ENCODE data around the gene HS2ST1.

HS2ST1 gene

GRCh38 chr1:87117761-87118368, 203.4 kb downstream of the HS2ST1 start:
- H3K27me3 ChIP-seq (ENCODE audit: control insufficient read depth, insufficient read depth, low read length): no peaks in the 10 kb centered on the region
- no peak overlapping the region for H3K27ac ChIP-seq (ENCODE audit: low read depth, low read length)
- H3K4me1 ChIP-seq (ENCODE audit: control insufficient read depth, insufficient read depth, low read length): no peaks in the 10 kb centered on the region
- no peaks in the 10 kb centered on the region for H3K36me3 ChIP-seq (ENCODE audit: control insufficient read depth, insufficient read depth, low read length)
- H3K4me3 ChIP-seq (ENCODE audit: low read length): no peak overlapping the region
- no peak overlapping the region for H3K9ac ChIP-seq (ENCODE audit: low read length)

GRCh38 chr1:87119541-87120140, 205.2 kb downstream of the HS2ST1 start:
- Histone ChIP-seq H3K36me3 (ENCODE audit: control insufficient read depth, insufficient read depth, low read length) (no peaks in the 10 kb centered on the region), H3K27me3 (ENCODE audit: control insufficient read depth, insufficient read depth, low read length) (no peaks in the 10 kb centered on the region), H3K4me1 (ENCODE audit: control insufficient read depth, insufficient read depth, low read length) (no peaks in the 10 kb centered on the region), H3K9ac (ENCODE audit: low read length) (no peak overlapping the region), H3K27ac (ENCODE audit: low read depth, low read length) (no peak overlapping the region), H3K4me3 (ENCODE audit: low read length) (no peak overlapping the region)

GRCh38 chr1:87120779-87121178, 206.3 kb downstream of the HS2ST1 start:
- H3K27ac ChIP-seq (ENCODE audit: low read depth, low read length): no peak overlapping the region
- H3K4me3 ChIP-seq (ENCODE audit: low read length): no peak overlapping the region
- no peak overlapping the region for H3K9ac ChIP-seq (ENCODE audit: low read length)
- H3K4me1 ChIP-seq (ENCODE audit: control insufficient read depth, insufficient read depth, low read length): no peaks in the 10 kb centered on the region
- H3K27me3 ChIP-seq (ENCODE audit: control insufficient read depth, insufficient read depth, low read length): no peaks in the 10 kb centered on the region
- no peaks in the 10 kb centered on the region for H3K36me3 ChIP-seq (ENCODE audit: control insufficient read depth, insufficient read depth, low read length)

- Histone ChIP-seq H3K27me3 (ENCODE audit: control insufficient read depth, insufficient read depth, low read length) (no peaks in the 10 kb centered on the region), H3K9ac (ENCODE audit: low read length) (no peak overlapping the region), H3K27ac (ENCODE audit: low read depth, low read length) (no peak overlapping the region), H3K4me3 (ENCODE audit: low read length) (no peak overlapping the region), H3K36me3 (ENCODE audit: control insufficient read depth, insufficient read depth, low read length) (no peaks in the 10 kb centered on the region), H3K4me1 (ENCODE audit: control insufficient read depth, insufficient read depth, low read length) (no peaks in the 10 kb centered on the region)
Observed at GRCh38 chr1:87121711-87122163, 207.3 kb downstream of the HS2ST1 start.

DNA sequence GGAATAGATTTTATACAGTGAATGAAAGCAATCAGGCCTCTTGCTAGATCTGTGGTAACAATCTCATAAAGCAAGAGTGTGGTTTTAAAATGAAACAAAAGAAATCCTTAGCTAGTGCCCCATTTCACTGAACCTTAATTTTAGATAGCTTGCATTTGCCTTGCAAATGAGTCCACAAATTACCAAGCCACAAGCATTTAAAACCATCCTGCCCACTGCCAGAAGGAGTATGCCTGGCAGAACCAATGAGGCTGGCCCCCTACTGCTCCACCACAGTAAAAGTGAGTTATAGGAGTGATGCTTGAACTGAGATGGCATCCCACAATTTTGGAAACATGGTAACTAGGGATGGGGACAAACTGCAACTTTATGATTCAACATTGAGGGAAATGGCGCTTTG, 207.8 kb downstream of the HS2ST1 start:
- no peaks in the 10 kb centered on the region for H3K27me3 ChIP-seq (ENCODE audit: control insufficient read depth, insufficient read depth, low read length)
- no peak overlapping the region for H3K4me3 ChIP-seq (ENCODE audit: low read length)
- H3K9ac ChIP-seq (ENCODE audit: low read length): no peak overlapping the region
- no peak overlapping the region for H3K27ac ChIP-seq (ENCODE audit: low read depth, low read length)
- H3K36me3 ChIP-seq (ENCODE audit: control insufficient read depth, insufficient read depth, low read length): no peaks in the 10 kb centered on the region
- H3K4me1 ChIP-seq (ENCODE audit: control insufficient read depth, insufficient read depth, low read length): no peaks in the 10 kb centered on the region

- no peaks in the 10 kb centered on the region for H3K36me3 ChIP-seq (ENCODE audit: control insufficient read depth, insufficient read depth, low read length)
- no peaks in the 10 kb centered on the region for H3K4me1 ChIP-seq (ENCODE audit: control insufficient read depth, insufficient read depth, low read length)
- no peak overlapping the region for H3K27ac ChIP-seq (ENCODE audit: low read depth, low read length)
- no peak overlapping the region for H3K9ac ChIP-seq (ENCODE audit: low read length)
- H3K27me3 ChIP-seq (ENCODE audit: control insufficient read depth, insufficient read depth, low read length): no peaks in the 10 kb centered on the region
- no peak overlapping the region for H3K4me3 ChIP-seq (ENCODE audit: low read length)
Observed at GRCh38 chr1:87123610-87124009, 209.2 kb downstream of the HS2ST1 start.

DNA sequence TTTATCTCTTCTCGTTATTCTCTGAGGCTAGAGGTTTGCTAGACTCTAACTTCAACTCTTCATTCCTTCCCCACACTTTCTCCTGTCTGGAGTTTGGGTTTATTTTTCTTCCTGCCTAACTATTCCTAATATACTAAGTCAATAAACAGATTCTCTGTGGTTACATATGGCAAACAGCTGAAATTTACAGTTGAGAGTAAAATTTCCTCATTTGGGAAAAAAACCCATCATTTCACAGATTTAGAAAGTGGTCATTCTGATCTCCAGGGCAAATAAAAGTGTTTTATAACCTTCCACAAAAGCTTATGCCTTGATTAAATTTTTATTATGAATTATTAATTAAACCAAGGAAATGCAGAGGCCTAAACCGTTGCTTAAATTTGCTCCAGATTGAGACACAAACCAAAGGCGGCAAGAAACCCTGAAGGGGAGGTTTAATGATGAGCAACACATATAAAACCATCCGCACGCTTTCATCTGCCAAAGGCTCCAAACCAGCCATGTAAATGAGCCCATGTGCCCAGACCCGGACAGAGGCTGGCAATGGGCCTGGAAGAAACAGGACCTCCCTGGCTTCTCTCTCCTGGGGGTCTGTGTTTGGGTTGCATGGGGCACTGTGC, 212.6 kb downstream of the HS2ST1 start:
- no peaks in the 10 kb centered on the region for H3K36me3 ChIP-seq (ENCODE audit: control insufficient read depth, insufficient read depth, low read length)
- H3K27me3 ChIP-seq (ENCODE audit: control insufficient read depth, insufficient read depth, low read length): no peaks in the 10 kb centered on the region
- peaks cover under 1% of the 10 kb centered on the region for H3K4me1 ChIP-seq (ENCODE audit: control insufficient read depth, insufficient read depth, low read length)
- no peak overlapping the region for H3K9ac ChIP-seq (ENCODE audit: low read length)
- H3K4me3 ChIP-seq (ENCODE audit: low read length): no peak overlapping the region
- H3K27ac ChIP-seq (ENCODE audit: low read depth, low read length): no peak overlapping the region

DNA sequence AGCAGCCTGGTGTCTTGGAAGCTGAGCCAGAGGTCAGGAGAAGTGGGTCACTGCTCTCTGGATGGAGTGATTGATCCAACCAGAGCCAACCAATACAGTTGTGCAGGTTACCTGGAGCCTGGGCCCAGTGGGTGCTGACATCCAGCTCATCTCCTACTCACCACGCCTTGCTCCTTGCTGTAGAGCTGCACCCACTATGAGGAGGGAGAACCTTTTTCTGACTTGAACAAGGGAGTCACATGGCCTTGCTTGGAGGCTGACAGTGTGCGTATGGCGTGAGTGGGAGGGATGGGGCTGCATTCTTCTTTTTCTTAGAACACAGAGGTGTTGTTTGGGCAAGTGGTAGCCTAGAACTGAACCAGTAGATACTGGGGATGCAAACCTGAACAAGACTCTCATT, 213.1 kb downstream of the HS2ST1 start:
- no peak overlapping the region for H3K4me3 ChIP-seq (ENCODE audit: low read length)
- no peak overlapping the region for H3K27ac ChIP-seq (ENCODE audit: low read depth, low read length)
- no peaks in the 10 kb centered on the region for H3K36me3 ChIP-seq (ENCODE audit: control insufficient read depth, insufficient read depth, low read length)
- H3K4me1 ChIP-seq (ENCODE audit: control insufficient read depth, insufficient read depth, low read length): peaks cover 2% of the 10 kb centered on the region
- H3K27me3 ChIP-seq (ENCODE audit: control insufficient read depth, insufficient read depth, low read length): no peaks in the 10 kb centered on the region
- no peak overlapping the region for H3K9ac ChIP-seq (ENCODE audit: low read length)

DNA sequence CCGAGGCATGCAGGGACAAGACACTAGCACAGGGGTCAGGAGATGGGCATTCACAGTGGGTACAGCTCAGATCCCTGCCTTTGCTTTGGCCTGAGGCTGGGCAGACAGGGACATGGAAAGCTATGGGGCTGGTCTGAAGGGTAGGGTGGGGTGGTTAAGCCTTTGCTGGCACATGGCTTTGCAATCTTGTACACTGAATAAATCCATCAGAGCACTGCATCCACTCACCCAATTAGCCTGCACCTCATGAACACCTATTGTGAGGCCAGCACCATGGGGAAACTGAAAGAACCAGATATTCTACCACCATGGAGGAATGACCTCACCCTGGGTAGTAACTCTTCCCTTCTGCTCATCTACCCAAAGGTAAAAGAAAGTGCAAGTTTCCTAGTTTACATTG, 214.6 kb downstream of the HS2ST1 start:
- Histone ChIP-seq H3K36me3 (ENCODE audit: control insufficient read depth, insufficient read depth, low read length) (no peaks in the 10 kb centered on the region), H3K9ac (ENCODE audit: low read length) (no peak overlapping the region), H3K27ac (ENCODE audit: low read depth, low read length) (no peak overlapping the region), H3K27me3 (ENCODE audit: control insufficient read depth, insufficient read depth, low read length) (no peaks in the 10 kb centered on the region), H3K4me3 (ENCODE audit: low read length) (no peak overlapping the region), H3K4me1 (ENCODE audit: control insufficient read depth, insufficient read depth, low read length) (peaks cover 2% of the 10 kb centered on the region)

GRCh38 chr1:87129606-87130005, 215.2 kb downstream of the HS2ST1 start:
- no peak overlapping the region for H3K4me3 ChIP-seq (ENCODE audit: low read length)

GRCh38 chr1:87130438-87130837, 216.0 kb downstream of the HS2ST1 start:
- Histone ChIP-seq H3K36me3 (ENCODE audit: control insufficient read depth, insufficient read depth, low read length) (no peaks in the 10 kb centered on the region), H3K4me3 (ENCODE audit: low read length) (no peak overlapping the region), H3K27ac (ENCODE audit: low read depth, low read length) (no peak overlapping the region), H3K9ac (ENCODE audit: low read length) (no peak overlapping the region), H3K27me3 (ENCODE audit: control insufficient read depth, insufficient read depth, low read length) (no peaks in the 10 kb centered on the region), H3K4me1 (ENCODE audit: control insufficient read depth, insufficient read depth, low read length) (peaks cover 2% of the 10 kb centered on the region)

More at GRCh38 chr1:87129606-87130005, 215.2 kb downstream of the HS2ST1 start:
- Histone ChIP-seq H3K4me1 (ENCODE audit: control insufficient read depth, insufficient read depth, low read length) (peaks cover 2% of the 10 kb centered on the region), H3K27me3 (ENCODE audit: control insufficient read depth, insufficient read depth, low read length) (no peaks in the 10 kb centered on the region), H3K36me3 (ENCODE audit: control insufficient read depth, insufficient read depth, low read length) (no peaks in the 10 kb centered on the region), H3K9ac (ENCODE audit: low read length) (no peak overlapping the region), H3K27ac (ENCODE audit: low read depth, low read length) (no peak overlapping the region)

DNA sequence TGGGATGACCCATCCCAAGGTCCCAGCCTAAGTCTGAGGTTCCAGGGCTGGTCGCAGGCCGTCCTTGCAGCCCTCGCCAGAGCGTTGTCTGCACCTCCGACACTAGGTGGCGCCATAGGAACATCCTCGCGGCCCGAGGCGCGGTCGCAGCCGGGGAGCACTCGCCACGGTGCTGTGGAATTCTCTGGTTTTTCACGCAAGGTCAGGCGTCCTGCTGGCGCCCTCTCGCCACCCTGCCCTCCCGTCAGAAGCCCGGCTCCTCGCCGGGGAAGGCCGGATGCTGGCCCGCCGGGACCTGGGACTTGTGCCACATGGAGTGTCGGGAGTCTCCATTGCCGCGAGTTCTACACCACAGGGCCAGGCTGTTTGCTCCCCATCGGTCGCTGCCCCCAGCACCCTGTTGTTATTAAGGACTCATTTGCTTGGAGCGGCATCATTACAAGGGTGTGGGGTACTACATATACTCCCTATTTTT, 217.4 kb downstream of the HS2ST1 start:
- Histone ChIP-seq H3K4me1 (ENCODE audit: control insufficient read depth, insufficient read depth, low read length) (peaks cover 5% of the 10 kb centered on the region), H3K4me3 (ENCODE audit: low read length) (peak overlapping the region; percentile 70), H3K27ac (ENCODE audit: low read depth, low read length) (no peak overlapping the region), H3K9ac (ENCODE audit: low read length) (no peak overlapping the region), H3K27me3 (ENCODE audit: control insufficient read depth, insufficient read depth, low read length) (no peaks in the 10 kb centered on the region), H3K36me3 (ENCODE audit: control insufficient read depth, insufficient read depth, low read length) (no peaks in the 10 kb centered on the region)
